Activated CD8-positive, alpha-beta memory T cell treated with anti-CD3 and anti-CD28 coated beads, Interleukin-2, amount 50 U/mL, for 24 hours (primary cell): Measurements from ENCODE around the gene TBC1D22A.
"Not testable (repeated sequence)": the region's sequence is repeated elsewhere in the genome, so short reads cannot be mapped to it uniquely, and the experiment has no call there.

ENCODE experiments used
- DNase-seq: peaks from one replicate; pipeline ENCODE4 v3.0.0-alpha.2; 2020; ENCODE audit errors: extremely low read depth

Gene TBC1D22A

GRCh38 chr22:46812788-46813187 is 50.3 kb downstream of the TBC1D22A start:
- DNase-seq = no peak

GRCh38 chr22:46813816-46814597 is 51.6 kb downstream of the TBC1D22A start:
- DNase-seq = no peak

- DNase-seq = no peak
These were observed 52.7 kb downstream of the TBC1D22A start for GRCh38 chr22:46815132-46815531.

- no peak for DNase-seq
These were observed 53.1 kb downstream of the TBC1D22A start for GRCh38 chr22:46815559-46815895.

GRCh38 chr22:46815896-46816731 is 53.7 kb downstream of the TBC1D22A start:
- no peak for DNase-seq

- DNase-seq = not testable (repeated sequence)
These were observed 54.9 kb downstream of the TBC1D22A start for GRCh38 chr22:46817390-46817789.

GRCh38 chr22:46823248-46823647 is 60.8 kb downstream of the TBC1D22A start:
- no peak for DNase-seq

- DNase-seq = no peak
These were observed 61.2 kb downstream of the TBC1D22A start for GRCh38 chr22:46823654-46824053.

- no peak for DNase-seq
These were observed 62.0 kb downstream of the TBC1D22A start for GRCh38 chr22:46824344-46824909.

- no peak for DNase-seq
These were observed 62.6 kb downstream of the TBC1D22A start for GRCh38 chr22:46824980-46825544.

- DNase-seq = no peak
These were observed 64.1 kb downstream of the TBC1D22A start for GRCh38 chr22:46826438-46827135.

- DNase-seq = no peak
These were observed 64.8 kb downstream of the TBC1D22A start for GRCh38 chr22:46827136-46827780.

- DNase-seq = no peak
These were observed 65.3 kb downstream of the TBC1D22A start for GRCh38 chr22:46827781-46828180.

GRCh38 chr22:46828323-46828900 is 66.0 kb downstream of the TBC1D22A start:
- DNase-seq = no peak

- DNase-seq = no peak
These were observed 66.9 kb downstream of the TBC1D22A start for GRCh38 chr22:46829117-46829891.

GRCh38 chr22:46829941-46830715 is 67.7 kb downstream of the TBC1D22A start:
- DNase-seq = no peak

GRCh38 chr22:46830841-46831240 is 68.4 kb downstream of the TBC1D22A start:
- DNase-seq = no peak

- no peak for DNase-seq
These were observed 70.8 kb downstream of the TBC1D22A start for GRCh38 chr22:46833228-46833627.

- no peak for DNase-seq
These were observed 71.7 kb downstream of the TBC1D22A start for GRCh38 chr22:46834021-46834737.
